Right cardiac atrium (tissue), 5 donors: ENCODE results near the gene TUBGCP5. TPM values are rescaled to one million over a fixed set of nuclear protein-coding genes. Genes with fewer than 3 reads are reported as not detected.
"Not testable (repeated sequence)": the region's sequence is repeated elsewhere in the genome, so short reads cannot be mapped to it uniquely, and the experiment has no call there.

Experiments
- ATAC-seq, 2 donors: fragments of 200-7000 bp; cut with Tn5 transposase; one replicate each; pipeline versions ENCODE4 v1.8.0 to v1.9.1; 2020; ENCODE audit warnings: moderate library complexity in 2 of 2, mild to moderate bottlenecking in 1 of 2
- DNase-seq, 3 donors: peaks; one replicate each; pipeline ENCODE4 v3.0.0-alpha.2; 2020
- H3K27ac ChIP-seq: one replicate; pipeline ENCODE4 v1.5.1; 2013; ENCODE audit warnings: mild to moderate bottlenecking, low read length, control low read depth, moderate library complexity
- H3K27me3 ChIP-seq: one replicate; pipeline ENCODE4 v1.6.1; 2013; ENCODE audit not compliant: control insufficient read depth, insufficient read depth
- H3K4me1 ChIP-seq: one replicate; pipeline ENCODE4 v1.6.1; 2013; ENCODE audit warnings: low read length; ENCODE audit not compliant: control insufficient read depth, insufficient read depth
- H3K4me3 ChIP-seq: one replicate; pipeline ENCODE4 v1.5.1; 2013; ENCODE audit warnings: low read length, control low read depth
- H3K9me3 ChIP-seq: one replicate; pipeline ENCODE4 v1.6.1; 2013; ENCODE audit warnings: low read length; ENCODE audit not compliant: control insufficient read depth
- WGBS: extraction: QIAGEN DNeasy Blood & Tissue Kit; methylation state at CpG from one replicate; pipeline ENCODE4 v1.1.7; 2013; 5-methylcytosine and 5-hydroxymethylcytosine counted together
- intact Hi-C, 4 donors: fragments of 100-400 bp; cut with DNase I; formaldehyde crosslinking; loops; one replicate each; pipeline versions ENCODE4 v1.11.0 to v1.14.0; 2022 to 2023
- polyA plus RNA-seq: library from polyadenylated mRNA; stranded (reverse); fragments of 200-250 nt; gene quantifications from one replicate; pipeline ENCODE4 v1.2.3, GENCODE V29; 2013
- total RNA-seq, 4 donors: library from RNA; stranded (reverse); fragmentation: NEBNext Ultra II Directional; extraction: Animal tissue kit (Norgen Biotek cat#: 25700); gene quantifications; one replicate each; pipeline ENCODE4 v1.2.1, GENCODE V29; 2021
- donor health status: healthy with polysubstance abuse.
- donor health status: DM: no; HTN: yes; CAD: no.
- donor health status: DM: no; HTN: no; CAD: no.
- donor health status: DM: no; HTN: yes; CAD: no; lungs with severe emphysema.
- donor health status: DM: yes; HTN: yes; CAD: no.

Gene TUBGCP5
- total and polyA plus RNA-seq, 5 donors: 6.5 to 16.4 (median 11.1) TPM

DNA sequence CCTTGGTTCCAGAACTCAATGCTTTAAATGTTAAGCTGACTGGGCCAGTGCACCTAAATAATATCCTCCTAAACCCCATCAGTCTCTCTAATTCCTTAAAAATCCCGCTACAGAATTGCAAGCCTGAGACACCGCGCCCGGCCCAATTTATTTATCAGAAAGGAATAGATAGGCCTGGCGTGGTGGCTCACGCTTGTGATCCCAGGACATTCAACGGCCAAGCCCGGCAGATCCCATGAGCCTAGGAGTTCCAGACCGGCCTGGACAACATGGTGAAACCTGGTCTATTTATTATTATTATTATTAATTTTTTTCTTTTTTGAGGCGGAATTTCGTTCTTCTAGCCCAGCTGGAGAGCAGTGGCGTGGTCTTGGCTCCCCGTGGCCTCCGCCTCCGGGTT lies 28.0 kb upstream of the TUBGCP5 start:
- ATAC-seq (no peak), DNase-seq (no peak)
- intact Hi-C loops: no loop called here
- whole genome bisulfite sequencing: 94% methylated on average over 15 of the region's 15 CpGs
- no peak overlapping the region for H3K4me3 ChIP-seq
- H3K27ac ChIP-seq: no peak overlapping the region
- no peaks in the 10 kb centered on the region for H3K27me3 ChIP-seq
- H3K9me3 ChIP-seq: no peaks in the 10 kb centered on the region
- no peaks in the 10 kb centered on the region for H3K4me1 ChIP-seq

DNA sequence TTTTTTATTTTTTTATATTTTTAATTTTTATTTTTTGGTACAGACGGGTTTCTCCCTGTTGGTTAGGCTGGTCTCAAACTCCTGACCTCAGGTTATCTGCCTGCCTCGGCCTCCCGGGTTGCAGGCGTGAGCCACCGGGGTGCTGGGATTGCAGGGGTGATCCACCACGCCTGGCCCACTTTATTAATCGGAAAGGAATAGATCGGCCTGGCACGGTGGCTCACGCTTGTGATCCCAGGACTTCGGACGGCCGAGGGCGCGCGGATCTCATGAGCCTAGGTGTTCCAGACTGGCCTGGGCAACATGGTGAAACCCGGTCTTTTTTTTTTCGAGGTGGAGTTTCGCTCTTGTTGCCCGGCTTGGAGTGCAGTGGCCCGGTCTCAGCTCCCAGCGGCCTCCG lies 26.5 kb upstream of the TUBGCP5 start:
- Histone ChIP-seq H3K27ac (no peak overlapping the region), H3K9me3 (no peaks in the 10 kb centered on the region), H3K4me1 (no peaks in the 10 kb centered on the region), H3K4me3 (no peak overlapping the region), H3K27me3 (no peaks in the 10 kb centered on the region)
- 96% methylated on average over 23 of the region's 23 CpGs for WGBS
- ATAC-seq (no peak), DNase-seq (no peak)
- intact Hi-C loops: no loop called here

DNA sequence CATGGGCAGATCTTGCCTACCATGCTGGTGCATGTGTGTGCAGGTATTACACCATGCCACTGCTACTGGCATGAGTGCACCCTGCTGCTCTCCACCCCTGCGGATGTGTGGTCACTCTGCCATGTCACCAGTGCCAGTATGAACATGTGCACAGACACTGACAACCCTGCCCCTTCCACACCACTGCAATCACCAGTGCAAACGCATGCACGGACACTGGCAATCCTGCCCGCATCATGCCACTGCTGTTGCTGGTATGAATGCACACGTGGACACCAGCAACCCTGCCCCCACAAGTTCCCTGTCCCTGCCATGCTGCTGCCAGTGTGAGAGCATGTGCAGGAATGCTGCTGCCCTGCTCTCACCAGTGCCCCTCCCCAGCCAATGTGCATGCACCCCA lies 24.8 kb upstream of the TUBGCP5 start:
- no peak for DNase-seq
- WGBS: 80% methylated on average over 5 of the region's 5 CpGs
- ATAC-seq: no peak
- no peaks in the 10 kb centered on the region for H3K9me3 ChIP-seq
- intact Hi-C loops: no loop called here
- no peaks in the 10 kb centered on the region for H3K27me3 ChIP-seq
- no peak overlapping the region for H3K27ac ChIP-seq
- H3K4me1 ChIP-seq: no peaks in the 10 kb centered on the region
- no peak overlapping the region for H3K4me3 ChIP-seq

DNA sequence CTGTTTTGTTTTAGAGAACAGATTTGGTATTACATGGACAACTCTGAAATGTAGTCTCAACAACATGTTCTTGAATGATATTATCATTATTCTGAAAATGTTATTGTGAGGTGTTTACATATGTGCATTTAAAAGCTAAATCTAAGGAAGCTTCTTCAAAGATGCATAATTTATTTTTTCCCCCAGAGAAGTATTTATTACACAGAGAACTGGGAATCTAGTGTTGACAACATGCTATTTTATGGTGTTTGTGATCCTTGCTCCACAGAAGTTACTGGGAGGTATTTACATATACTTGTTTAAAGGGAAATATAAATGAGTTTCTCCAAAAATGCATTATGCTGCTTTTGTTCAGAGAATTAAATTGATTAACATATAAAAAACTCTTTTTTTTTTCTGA lies 18.3 kb upstream of the TUBGCP5 start:
- Histone ChIP-seq H3K27ac (no peak overlapping the region), H3K4me1 (no peaks in the 10 kb centered on the region), H3K9me3 (no peaks in the 10 kb centered on the region), H3K4me3 (no peak overlapping the region), H3K27me3 (no peaks in the 10 kb centered on the region)
- ATAC-seq (no peak), DNase-seq (no peak)
- intact Hi-C loops: no loop called here

DNA sequence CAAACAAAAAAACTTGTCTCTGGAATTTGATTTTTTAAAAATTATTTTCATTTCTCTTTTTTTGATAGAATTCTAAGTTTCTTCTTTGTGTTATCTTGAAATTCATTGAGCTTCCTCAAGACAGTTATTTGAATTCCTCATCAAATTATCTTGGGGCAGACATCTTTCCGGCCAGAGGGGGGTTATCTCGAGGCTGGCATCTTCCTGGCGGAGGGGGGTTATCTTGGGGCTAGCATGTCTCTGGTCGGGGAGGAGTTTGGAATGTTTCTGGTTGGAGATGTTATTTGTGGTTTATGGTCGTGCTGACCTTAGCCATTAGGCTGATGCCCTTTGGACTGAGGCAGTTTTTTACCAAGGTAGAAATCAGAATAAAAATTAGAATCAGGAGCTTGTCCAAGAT lies 15.9 kb upstream of the TUBGCP5 start:
- Histone ChIP-seq H3K4me3 (no peak overlapping the region), H3K9me3 (no peaks in the 10 kb centered on the region), H3K27ac (no peak overlapping the region), H3K27me3 (no peaks in the 10 kb centered on the region), H3K4me1 (no peaks in the 10 kb centered on the region)
- 48% methylated on average over 5 of the region's 5 CpGs for WGBS
- ATAC-seq: no peak
- intact Hi-C loops: no loop called here
- no peak for DNase-seq

DNA sequence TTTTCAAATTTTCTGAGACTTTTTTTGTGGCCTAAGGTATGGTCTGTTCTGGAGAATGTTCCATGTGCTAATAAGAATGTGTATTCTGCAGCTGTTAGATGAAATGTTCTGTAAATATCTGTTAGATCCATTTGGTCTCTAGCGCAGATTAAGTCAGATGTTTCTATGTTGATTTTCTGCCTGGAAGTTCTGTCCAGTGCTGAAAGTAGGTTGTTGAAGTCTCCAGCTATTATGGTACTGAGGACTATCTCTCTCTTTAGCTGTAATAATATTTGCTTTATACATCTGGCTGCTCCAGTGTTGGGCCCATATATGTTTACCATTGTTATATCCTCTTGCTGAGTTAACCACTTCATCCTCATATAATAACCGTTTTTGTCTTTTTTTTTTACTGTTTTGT lies 13.2 kb upstream of the TUBGCP5 start:
- H3K27me3 ChIP-seq: no peaks in the 10 kb centered on the region
- intact Hi-C loops: no loop called here
- no peak overlapping the region for H3K4me3 ChIP-seq
- ATAC-seq (no peak), DNase-seq (no peak)
- H3K27ac ChIP-seq: no peak overlapping the region
- H3K9me3 ChIP-seq: no peaks in the 10 kb centered on the region
- 79% methylated on average over 2 of the region's 2 CpGs for WGBS
- H3K4me1 ChIP-seq: no peaks in the 10 kb centered on the region

DNA sequence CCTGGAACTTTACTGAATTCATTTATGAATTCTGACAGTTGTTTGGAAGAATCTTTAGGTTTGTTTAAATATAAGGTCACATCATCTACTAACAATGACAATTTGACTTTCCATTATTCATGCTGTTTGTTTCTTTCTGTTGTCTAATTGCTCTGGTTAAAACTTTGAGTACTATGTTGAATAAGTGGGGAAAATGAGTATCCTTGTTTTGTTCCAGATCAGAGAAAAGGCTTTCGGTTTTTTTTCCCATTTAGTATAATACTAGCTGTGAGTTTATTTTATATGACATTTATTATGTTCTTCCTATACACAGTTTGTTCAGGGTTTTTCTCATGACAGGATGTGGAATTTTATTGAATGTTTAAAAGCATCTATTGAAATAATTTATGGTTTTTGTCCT lies 11.3 kb upstream of the TUBGCP5 start:
- Histone ChIP-seq H3K4me1 (no peaks in the 10 kb centered on the region), H3K9me3 (no peaks in the 10 kb centered on the region), H3K4me3 (no peak overlapping the region), H3K27ac (no peak overlapping the region), H3K27me3 (no peaks in the 10 kb centered on the region)
- DNase-seq (no peak), ATAC-seq (no peak)
- intact Hi-C loops: no loop called here
- 63% methylated on average over 1 of the region's 1 CpG for WGBS

DNA sequence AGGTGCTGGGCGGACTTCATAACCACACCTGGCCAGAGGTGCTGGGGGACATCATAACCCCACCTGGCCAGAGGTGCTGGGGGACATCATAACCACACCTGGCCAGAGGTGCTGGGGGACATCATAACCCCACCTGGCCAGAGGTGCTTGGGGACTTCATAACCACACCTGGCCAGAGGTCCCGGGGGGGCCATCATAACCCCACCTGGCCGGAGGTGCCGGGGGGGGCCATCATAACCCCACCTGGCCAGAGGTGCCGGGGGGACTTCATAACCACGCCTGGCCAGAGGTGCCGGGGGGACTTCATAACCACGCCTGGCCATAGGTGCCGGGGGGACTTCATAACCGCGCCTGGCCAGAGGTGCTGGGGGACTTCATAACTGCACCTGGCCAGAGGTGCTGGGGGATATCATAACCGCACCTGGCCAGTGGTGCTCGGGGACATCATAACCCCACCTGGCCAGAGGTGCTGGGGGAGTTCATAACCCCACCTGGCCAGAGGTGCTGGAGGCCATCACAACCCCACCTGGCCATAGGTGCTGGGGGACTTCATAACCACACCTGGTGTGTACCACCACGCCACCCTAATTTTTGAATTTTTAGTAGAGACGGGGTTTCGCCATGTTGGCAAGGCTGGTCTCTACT lies 10.7 kb upstream of the TUBGCP5 start:
- ATAC-seq: no peak
- no peak for DNase-seq
- Histone ChIP-seq H3K27ac (no peak overlapping the region), H3K27me3 (no peaks in the 10 kb centered on the region), H3K4me3 (no peak overlapping the region), H3K4me1 (no peaks in the 10 kb centered on the region), H3K9me3 (no peaks in the 10 kb centered on the region)
- intact Hi-C loops: no loop called here
- WGBS: 96% methylated on average over 16 of the region's 16 CpGs

DNA sequence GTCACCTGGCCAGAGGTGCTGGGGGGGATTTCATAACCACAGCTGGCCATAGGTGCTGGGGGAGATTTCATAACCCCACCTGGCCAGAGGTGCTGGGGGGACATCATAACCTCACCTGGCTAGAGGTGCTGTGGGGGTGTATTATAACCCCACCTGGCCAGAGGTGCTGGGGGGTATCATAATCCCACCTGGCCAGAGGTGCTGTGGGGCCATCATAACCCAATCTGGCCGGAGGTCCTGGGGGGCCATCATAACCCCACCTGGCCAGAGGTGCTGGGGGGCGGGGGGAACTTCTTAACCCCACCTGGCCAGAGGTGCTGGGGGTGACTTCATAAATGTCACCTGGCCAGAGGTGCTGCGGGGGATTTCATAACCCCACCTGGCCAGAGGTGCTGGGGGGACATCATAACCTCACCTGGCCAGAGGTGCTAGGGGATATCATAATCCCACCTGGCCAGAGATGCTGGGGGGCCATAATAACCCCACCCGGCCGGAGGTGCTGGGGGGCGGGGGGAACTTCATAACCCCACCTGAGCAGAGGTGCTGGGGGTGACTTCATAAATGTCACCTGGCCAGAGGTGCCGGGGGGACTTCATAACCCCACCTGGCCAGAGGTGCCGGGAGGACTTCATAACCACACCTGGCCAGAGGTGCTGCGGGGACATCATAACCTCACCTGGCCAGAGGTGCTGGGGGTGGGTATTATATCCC lies 9.4 kb upstream of the TUBGCP5 start:
- ATAC-seq, H3K27me3 ChIP-seq, H3K9me3 ChIP-seq, intact Hi-C loops, H3K27ac ChIP-seq, H3K4me1 ChIP-seq, DNase-seq, H3K4me3 ChIP-seq: not testable (repeated sequence)
- WGBS: 93% methylated on average over 9 of the region's 9 CpGs

DNA sequence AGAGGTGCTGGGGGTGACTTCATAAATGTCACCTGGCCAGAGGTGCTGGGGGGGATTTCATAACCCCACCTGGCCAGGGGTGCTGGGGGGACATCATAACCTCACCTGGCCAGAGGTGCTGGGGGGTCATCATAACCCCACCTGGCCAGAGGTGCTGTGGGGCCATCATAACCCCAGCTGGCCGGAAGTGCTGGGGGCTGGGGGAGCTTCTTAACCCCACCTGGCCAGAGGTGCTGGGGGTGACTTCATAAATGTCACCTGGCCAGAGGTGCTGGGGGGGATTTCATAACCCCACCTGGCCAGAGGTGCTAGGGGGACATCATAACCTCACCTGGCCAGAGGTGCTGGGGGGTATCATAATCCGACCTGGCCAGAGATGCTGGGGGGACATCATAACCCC lies 4.6 kb upstream of the TUBGCP5 start:
- H3K9me3 ChIP-seq, H3K27me3 ChIP-seq, DNase-seq, H3K27ac ChIP-seq, H3K4me3 ChIP-seq, ATAC-seq, intact Hi-C loops, H3K4me1 ChIP-seq: not testable (repeated sequence)
- 92% methylated on average over 2 of the region's 2 CpGs for WGBS

DNA sequence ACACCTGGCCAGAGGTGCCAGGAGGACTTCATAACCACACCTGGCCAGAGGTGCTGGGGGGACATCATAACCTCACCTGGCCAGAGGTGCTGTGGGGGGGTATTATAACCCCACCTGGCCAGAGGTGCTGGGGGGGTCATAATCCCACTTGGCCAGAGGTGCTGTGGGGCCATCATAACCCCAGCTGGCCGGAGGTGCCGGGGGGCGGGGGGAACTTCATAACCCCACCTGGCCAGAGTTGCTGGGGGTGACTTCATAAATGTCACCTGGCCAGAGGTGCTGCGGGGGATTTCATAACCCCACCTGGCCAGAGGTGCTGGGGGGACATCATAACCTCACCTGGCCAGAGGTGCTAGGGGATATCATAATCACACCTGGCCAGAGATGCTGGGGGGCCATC lies 4.2 kb upstream of the TUBGCP5 start:
- ATAC-seq, intact Hi-C loops, H3K27ac ChIP-seq, H3K27me3 ChIP-seq, H3K9me3 ChIP-seq, H3K4me3 ChIP-seq, DNase-seq, H3K4me1 ChIP-seq: not testable (repeated sequence)
- 95% methylated on average over 4 of the region's 4 CpGs for WGBS

DNA sequence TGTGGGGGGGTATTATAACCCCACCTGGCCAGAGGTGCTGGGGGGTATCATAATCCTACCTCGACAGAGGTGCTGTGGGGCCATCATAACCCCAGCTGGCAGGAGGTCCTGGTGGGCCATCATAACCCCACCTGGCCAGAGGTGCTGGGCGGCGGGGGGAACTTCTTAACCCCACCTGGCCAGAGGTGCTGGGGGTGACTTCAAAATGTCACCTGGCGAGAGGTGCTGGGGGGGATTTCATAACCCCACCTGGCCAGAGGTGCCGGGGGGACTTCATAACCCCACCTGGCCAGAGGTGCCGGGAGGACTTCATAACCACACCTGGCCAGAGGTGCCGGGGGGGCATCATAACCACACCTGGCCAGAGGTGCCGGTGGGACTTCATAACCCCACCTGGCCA lies 2.4 kb upstream of the TUBGCP5 start:
- ATAC-seq, H3K9me3 ChIP-seq, H3K4me3 ChIP-seq, H3K27me3 ChIP-seq, intact Hi-C loops, H3K27ac ChIP-seq, H3K4me1 ChIP-seq: not testable (repeated sequence)
- WGBS: 97% methylated on average over 8 of the region's 8 CpGs
- peak in 1 of 3 donors; percentile 66 for DNase-seq
